HG03045 (cell line): Measurements from ENCODE around the gene RNF149.
"Not testable (repeated sequence)": the region's sequence is repeated elsewhere in the genome, so short reads cannot be mapped to it uniquely, and the experiment has no call there.

ENCODE experiments used
- ATAC-seq: cut with Tn5 transposase; IDR thresholded peaks from one replicate; pipeline ENCODE4 v1.9.1; 2021; ENCODE audit warnings: mild to moderate bottlenecking, moderate library complexity; ENCODE audit not compliant: unreplicated experiment

RNF149 gene

GRCh38 chr2:101332885-101333766 lies 24.6 kb upstream of the RNF149 start:
- no peak for ATAC-seq

GRCh38 chr2:101331202-101331601 lies 22.7 kb upstream of the RNF149 start:
- no peak for ATAC-seq

- ATAC-seq: no peak
These were observed 21.9 kb upstream of the RNF149 start for GRCh38 chr2:101330253-101330933.

- no peak for ATAC-seq
These were observed 20.5 kb upstream of the RNF149 start for GRCh38 chr2:101329026-101329425.

GRCh38 chr2:101328474-101329007 lies 20.0 kb upstream of the RNF149 start:
- no peak for ATAC-seq

GRCh38 chr2:101327863-101328394 lies 19.4 kb upstream of the RNF149 start:
- ATAC-seq: no peak

- ATAC-seq: no peak
These were observed 16.9 kb upstream of the RNF149 start for GRCh38 chr2:101325425-101325824.

- ATAC-seq: not testable (repeated sequence)
These were observed 8.1 kb upstream of the RNF149 start for GRCh38 chr2:101316568-101316967.

- ATAC-seq: no peak
These were observed 3.2 kb upstream of the RNF149 start for GRCh38 chr2:101311696-101312017.

- ATAC-seq: no peak
These were observed 2.6 kb upstream of the RNF149 start for GRCh38 chr2:101310834-101311695.

- no peak for ATAC-seq
These were observed 1.8 kb upstream of the RNF149 start for GRCh38 chr2:101310090-101310833.

- ATAC-seq: peak; percentile 19
These were observed 510 bp downstream of the RNF149 start for GRCh38 chr2:101307950-101308431.

GRCh38 chr2:101307503-101307902 lies 998 bp downstream of the RNF149 start:
- no peak for ATAC-seq

- peak; percentile 5 for ATAC-seq
These were observed 2.1 kb downstream of the RNF149 start for GRCh38 chr2:101306410-101306809.

GRCh38 chr2:101305492-101306078 lies 2.9 kb downstream of the RNF149 start:
- ATAC-seq: no peak

GRCh38 chr2:101305035-101305434 lies 3.5 kb downstream of the RNF149 start:
- no peak for ATAC-seq

GRCh38 chr2:101303688-101304087 lies 4.8 kb downstream of the RNF149 start:
- no peak for ATAC-seq

GRCh38 chr2:101302016-101302415 lies 6.5 kb downstream of the RNF149 start:
- no peak for ATAC-seq

- no peak for ATAC-seq
These were observed 7.7 kb downstream of the RNF149 start for GRCh38 chr2:101300836-101301235.

- ATAC-seq: no peak
These were observed 8.3 kb downstream of the RNF149 start for GRCh38 chr2:101300164-101300563.
